Endothelial cell of umbilical vein (primary cell): ENCODE data around the gene CPVL. TPM values are rescaled to one million over a fixed set of nuclear protein-coding genes. Genes with fewer than 3 reads are reported as not detected.

Experiments
- BruUV-seq: library from RNA; stranded (reverse); fragments of 400-500 nt; replicated peaks from 2 replicates; lab custom pipeline; 2021; lab: Mats Ljungman, UMichigan
- CTCF ChIA-PET: fragments of 300-600, 350-600 bp; sonication (Branson Sonifier 250); formaldehyde crosslinking; loops from one replicate; lab custom pipeline; 2021; ENCODE audit warnings: antibody characterized with exemption, inconsistent platforms; lab: Charles Lee
- POLR2A ChIA-PET: fragments of 300-600, 350-600 bp; sonication (Branson Sonifier 250); formaldehyde crosslinking; loops from one replicate; lab custom pipeline; 2021; ENCODE audit warnings: antibody characterized with exemption, inconsistent platforms; lab: Charles Lee
- DNase-seq: peaks from one replicate; pipeline ENCODE4 v3.0.0-alpha.2; 2011; ENCODE audit warnings: low read depth, low spot score
- FAIRE-seq: peaks from 2 replicates; lab custom pipeline; 2011; peaks lifted over from hg19 to GRCh38; lab: Jason Lieb, UNC
- H2AFZ ChIP-seq: 2 replicates; pipeline ENCODE4 v1.6.0; 2012; ENCODE audit warnings: low read depth, low read length, control low read depth, inconsistent platforms
- H3K27ac ChIP-seq: 2 replicates; pipeline ENCODE4 v1.5.1; 2011; ENCODE audit warnings: low read depth, mild to moderate bottlenecking, control low read depth, low read length, moderate library complexity; ENCODE audit not compliant: insufficient read depth
- H3K27me3 ChIP-seq, 2 experiments: 2 replicates each; pipeline versions ENCODE4 v1.6.0 to v1.6.1; 2011; ENCODE audit warnings: low read length in 2 of 2, mixed read lengths in 1 of 2; ENCODE audit not compliant: control insufficient read depth in 2 of 2, insufficient read depth in 2 of 2
- H3K36me3 ChIP-seq, 2 experiments: 2 replicates in 1 of 2; 3 replicates in 1 of 2; pipeline ENCODE4 v1.5.1; 2011; ENCODE audit warnings: low read length in 2 of 2, mild to moderate bottlenecking in 1 of 2, moderate library complexity in 1 of 2; ENCODE audit not compliant: control insufficient read depth in 2 of 2, insufficient read depth in 2 of 2; ENCODE audit errors: extremely low read depth in 1 of 2
- H3K4me1 ChIP-seq: 3 replicates; pipeline ENCODE4 v1.5.1; 2011; ENCODE audit warnings: mild to moderate bottlenecking, low read length; ENCODE audit not compliant: control insufficient read depth, insufficient read depth; ENCODE audit errors: extremely low read depth
- H3K4me2 ChIP-seq: 2 replicates; pipeline ENCODE4 v1.6.1; 2011; ENCODE audit warnings: low read length, control low read depth, mixed read lengths; ENCODE audit not compliant: insufficient read depth
- H3K4me3 ChIP-seq, 3 experiments: fragments of 200-600 bp in 1 of 3; sonication (generic), shearing (Covaris generic) in 1 of 3; replicated peaks in 1 of 3; 2 replicates each; pipeline ENCODE4 v1.5.1; 2011 to 2016; ENCODE audit warnings: control low read depth in 3 of 3, low read length in 3 of 3, mild to moderate bottlenecking in 2 of 3, inconsistent platforms in 1 of 3, low read depth in 1 of 3, moderate library complexity in 1 of 3; ENCODE audit not compliant: insufficient read depth in 1 of 3
- H3K79me2 ChIP-seq: 2 replicates; pipeline ENCODE4 v1.6.0; 2012; ENCODE audit warnings: low read length, inconsistent platforms; ENCODE audit not compliant: control insufficient read depth, insufficient read depth
- H3K9ac ChIP-seq: replicated peaks from 2 replicates; pipeline ENCODE3; 2011; ENCODE audit warnings: low read length, control low read depth; ENCODE audit not compliant: insufficient read depth; ENCODE audit errors: extremely low read depth
- H3K9me1 ChIP-seq: replicated peaks from 3 replicates; pipeline ENCODE4 v1.6.0; 2011; ENCODE audit warnings: mild to moderate bottlenecking, low read length; ENCODE audit not compliant: control insufficient read depth, insufficient read depth; ENCODE audit errors: extremely low read depth
- H3K9me3 ChIP-seq: replicated peaks from 2 replicates; pipeline ENCODE4 v1.5.1; 2012; ENCODE audit warnings: low read length, inconsistent platforms; ENCODE audit not compliant: control insufficient read depth, insufficient read depth
- H4K20me1 ChIP-seq: replicated peaks from 2 replicates; pipeline ENCODE3; 2011; ENCODE audit warnings: mild to moderate bottlenecking, low read length; ENCODE audit not compliant: control insufficient read depth, insufficient read depth; ENCODE audit errors: extremely low read depth
- EZH2 ChIP-seq: IDR thresholded peaks from 2 replicates; pipeline ENCODE4 v1.6.1; 2012; ENCODE audit warnings: borderline replicate concordance, low read depth, mild to moderate bottlenecking, moderate library complexity, low read length, inconsistent platforms; ENCODE audit not compliant: severe bottlenecking
- FOS ChIP-seq: IDR thresholded peaks from 2 replicates; pipeline ENCODE4 v1.6.1; 2011; ENCODE audit warnings: mild to moderate bottlenecking, low read length, moderate library complexity, borderline replicate concordance; ENCODE audit not compliant: insufficient read depth
- GATA2 ChIP-seq: IDR thresholded peaks from 2 replicates; pipeline ENCODE4 v1.7.0; 2011; ENCODE audit warnings: low read depth, mild to moderate bottlenecking, moderate library complexity, mixed read lengths, low read length; ENCODE audit not compliant: insufficient read length, insufficient read depth
- JUN ChIP-seq: IDR thresholded peaks from 2 replicates; pipeline ENCODE4 v1.6.1; 2011; ENCODE audit warnings: borderline replicate concordance, low read depth; ENCODE audit not compliant: insufficient read length, insufficient read depth
- MYC ChIP-seq: IDR thresholded peaks from one replicate; pipeline ENCODE4 v1.6.1; 2011; ENCODE audit warnings: mild to moderate bottlenecking, low read depth, low read length
- POLR2A ChIP-seq: IDR thresholded peaks from 2 replicates; pipeline ENCODE4 v1.6.1; 2012; ENCODE audit warnings: low read depth, mild to moderate bottlenecking, control low read depth, low read length
- POLR2AphosphoS5 ChIP-seq: IDR thresholded peaks from 2 replicates; pipeline ENCODE4 v1.6.1; 2012; ENCODE audit warnings: low read depth, mild to moderate bottlenecking, control low read depth, low read length, moderate library complexity; ENCODE audit not compliant: insufficient read depth
- dilution Hi-C: fragments of 300-500 bp; cut with MboI; formaldehyde crosslinking; loops from one replicate; pipeline ENCODE4 v1.15.0; 2019; ENCODE audit warnings: low sequenced_read_pairs; ENCODE audit not compliant: extremely low pct_ligation_motif_present
- intact Hi-C: fragments of 100-400 bp; cut with micrococcal nuclease; formaldehyde crosslinking; loops from one replicate; pipeline ENCODE4 v1.10.0; 2022
- polyA plus RNA-seq, 4 experiments: library from polyadenylated mRNA; depleted of rRNA in 3 of 4; stranded (reverse) in 3 of 4; unstranded in 1 of 4; fragments of >200 nt; gene quantifications; 2 replicates each; pipeline versions ENCODE4 v1.2.1 to v1.2.3, GENCODE V29; 2011 to 2012; ENCODE audit warnings: missing spikeins in 1 of 4
- total RNA-seq: library from RNA; stranded (reverse); gene quantifications from 2 replicates; pipeline ENCODE4 v1.2.3, GENCODE V29; 2021
- TF ChIP-seq, protein P1 (sequence below): IDR thresholded peaks from 2 replicates; pipeline ENCODE4 v1.6.1; 2011; ENCODE audit not compliant: insufficient read depth, insufficient read length
- TF ChIP-seq, protein P2 (sequence below), 2 donors: IDR thresholded peaks; 1 replicate in 1 of 2; 2 replicates in 1 of 2; pipeline ENCODE4 v1.5.1; 2011; ENCODE audit warnings: low read length in 2 of 2, mild to moderate bottlenecking in 2 of 2, moderate library complexity in 2 of 2, control low read depth in 1 of 2, inconsistent platforms in 1 of 2, low read depth in 1 of 2; ENCODE audit not compliant: insufficient read depth in 1 of 2; ENCODE audit errors: extremely low read depth in 1 of 2

CPVL gene
- total and polyA plus RNA-seq, 2 donors (not counting 3 experiments of a cell fraction or from before 2014, with no cell fraction given): 0.14 TPM; not detected in 1

DNA sequence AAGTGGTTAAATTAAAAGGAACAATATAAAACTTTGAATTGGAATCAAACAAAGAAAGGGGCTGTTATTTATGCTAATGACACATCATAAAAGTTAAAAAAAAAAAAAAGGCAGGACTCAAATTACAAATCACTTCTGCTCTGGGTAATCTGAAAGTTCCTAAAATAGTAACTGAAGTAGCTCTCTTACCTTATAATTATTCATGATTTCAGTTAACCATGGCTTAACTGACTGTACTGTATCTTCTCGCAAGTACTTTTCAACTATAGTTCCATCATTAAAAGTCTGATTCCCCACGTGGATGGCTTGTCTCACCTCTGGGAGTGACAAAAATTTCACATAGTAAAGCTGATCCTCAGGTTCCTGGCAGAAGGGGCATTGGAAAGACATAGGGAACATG, 82.5 kb downstream of the CPVL start:
- FAIRE-seq: no peak

More for the DNA sequence above, 82.5 kb downstream of the CPVL start:
- Histone ChIP-seq H3K9me1 (no peaks in the 10 kb centered on the region), H2AFZ (no peak overlapping the region), H3K27me3 (peaks cover 0 to 7% of the 10 kb centered on the region in 2 experiments), H3K4me1 (no peaks in the 10 kb centered on the region), H3K27ac (no peak overlapping the region), H3K9ac (no peak overlapping the region), H3K9me3 (no peaks in the 10 kb centered on the region), H4K20me1 (no peaks in the 10 kb centered on the region), H3K4me2 (no peak overlapping the region), H3K4me3 (no peak overlapping the region), H3K79me2 (no peaks in the 10 kb centered on the region), H3K36me3 (no peaks in the 10 kb centered on the region)
- BruUV-seq: no TSS peak
- TF ChIP-seq, protein P1, sequence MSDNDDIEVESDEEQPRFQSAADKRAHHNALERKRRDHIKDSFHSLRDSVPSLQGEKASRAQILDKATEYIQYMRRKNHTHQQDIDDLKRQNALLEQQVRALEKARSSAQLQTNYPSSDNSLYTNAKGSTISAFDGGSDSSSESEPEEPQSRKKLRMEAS: no peak
- no peak for TF ChIP-seq JUN
- no peak for TF ChIP-seq POLR2A
- TF ChIP-seq MYC: no peak
- TF ChIP-seq FOS: no peak
- TF ChIP-seq, protein P2, sequence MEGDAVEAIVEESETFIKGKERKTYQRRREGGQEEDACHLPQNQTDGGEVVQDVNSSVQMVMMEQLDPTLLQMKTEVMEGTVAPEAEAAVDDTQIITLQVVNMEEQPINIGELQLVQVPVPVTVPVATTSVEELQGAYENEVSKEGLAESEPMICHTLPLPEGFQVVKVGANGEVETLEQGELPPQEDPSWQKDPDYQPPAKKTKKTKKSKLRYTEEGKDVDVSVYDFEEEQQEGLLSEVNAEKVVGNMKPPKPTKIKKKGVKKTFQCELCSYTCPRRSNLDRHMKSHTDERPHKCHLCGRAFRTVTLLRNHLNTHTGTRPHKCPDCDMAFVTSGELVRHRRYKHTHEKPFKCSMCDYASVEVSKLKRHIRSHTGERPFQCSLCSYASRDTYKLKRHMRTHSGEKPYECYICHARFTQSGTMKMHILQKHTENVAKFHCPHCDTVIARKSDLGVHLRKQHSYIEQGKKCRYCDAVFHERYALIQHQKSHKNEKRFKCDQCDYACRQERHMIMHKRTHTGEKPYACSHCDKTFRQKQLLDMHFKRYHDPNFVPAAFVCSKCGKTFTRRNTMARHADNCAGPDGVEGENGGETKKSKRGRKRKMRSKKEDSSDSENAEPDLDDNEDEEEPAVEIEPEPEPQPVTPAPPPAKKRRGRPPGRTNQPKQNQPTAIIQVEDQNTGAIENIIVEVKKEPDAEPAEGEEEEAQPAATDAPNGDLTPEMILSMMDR (IDR thresholded peaks at IDR 0.05; ENCODE audit: extremely low read depth in 1 of 2, insufficient read depth in 1 of 2, low read depth in 1 of 2, low read length in 2 of 2): no peak
- no peak for TF ChIP-seq GATA2
- no peak for TF ChIP-seq POLR2AphosphoS5
- TF ChIP-seq EZH2: no peak
- POLR2A ChIA-PET: no interaction called here
- no peak for DNase-seq
- CTCF ChIA-PET: interaction anchor here (0.6 to 1.5 kb wide), 4 partner anchors 18 to 141 kb away, joined by 3 to 5 read pairs (median 4); no protein-coding TSS in a partner anchor
- intact Hi-C loops: no loop called here
- dilution Hi-C loops: no loop called here
